Ascending aorta (tissue), 2 donors: ENCODE data around the gene BEND6. TPM values are rescaled to one million over a fixed set of nuclear protein-coding genes. Genes with fewer than 3 reads are reported as not detected.

Experiments used
- DNase-seq, 2 donors: peaks; one replicate each; pipeline ENCODE4 v3.0.0-alpha.2; 2019; ENCODE audit warnings: low spot score in 2 of 2
- H3K27ac ChIP-seq, 2 donors: fragments of 200-600 bp; sonication (generic); one replicate each; pipeline ENCODE4 v1.5.1; 2016 to 2017; ENCODE audit warnings: mild to moderate bottlenecking in 1 of 2
- H3K27me3 ChIP-seq: fragments of 200-600 bp; sonication (generic); one replicate; pipeline ENCODE4 v1.5.1; 2017
- H3K36me3 ChIP-seq, 2 donors: fragments of 200-600 bp; sonication (generic); one replicate each; pipeline ENCODE4 v1.5.1; 2016
- H3K4me1 ChIP-seq, 2 donors: fragments of 200-600 bp; sonication (generic); one replicate each; pipeline ENCODE4 v1.5.1; 2016 to 2017; ENCODE audit warnings: mild to moderate bottlenecking in 1 of 2
- H3K4me3 ChIP-seq, 2 donors: fragments of 200-600 bp; sonication (generic); one replicate each; pipeline ENCODE4 v1.5.1; 2016 to 2017; ENCODE audit warnings: mild to moderate bottlenecking in 1 of 2
- H3K9me3 ChIP-seq, 2 donors: fragments of 200-600 bp; sonication (generic); one replicate each; pipeline ENCODE4 v1.5.1; 2016
- CTCF ChIP-seq, 3 experiments: fragments of 200-600 bp in 2 of 3; fragments of 450-650 bp in 1 of 3; sonication (generic) in 2 of 3; IDR thresholded peaks; one replicate each; pipeline ENCODE4 v1.5.1; 2016 to 2019; ENCODE audit warnings: antibody characterized with exemption in 3 of 3, mild to moderate bottlenecking in 1 of 3, moderate library complexity in 1 of 3
- intact Hi-C: fragments of 100-400 bp; cut with DNase I; formaldehyde crosslinking; loops from one replicate; pipeline ENCODE4 v1.15.1; 2023
- total RNA-seq: library from RNA; depleted of rRNA; stranded (reverse); fragments of >200 nt; gene quantifications from one replicate; pipeline ENCODE4 v1.1.0, GENCODE V29; 2016

Gene BEND6
- total RNA-seq, 1 donor from 2014 or later: 1.3 TPM

- no peak for TF ChIP-seq CTCF (IDR thresholded peaks at IDR 0.05)
- no peak overlapping the region for H3K27ac ChIP-seq
Observed at GRCh38 chr6:56986611-56987010, 31.7 kb downstream of the BEND6 start.

GRCh38 chr6:56988145-56988544 lies 33.2 kb downstream of the BEND6 start:
- H3K9me3 ChIP-seq: no peaks in the 10 kb centered on the region
- intact Hi-C loops: no loop called here
- no peak for TF ChIP-seq CTCF (IDR thresholded peaks at IDR 0.05)
- no peak for DNase-seq
- no peak overlapping the region for H3K27ac ChIP-seq
- no peaks in the 10 kb centered on the region for H3K4me1 ChIP-seq
- H3K4me3 ChIP-seq: no peak overlapping the region
- H3K27me3 ChIP-seq: no peaks in the 10 kb centered on the region
- H3K36me3 ChIP-seq: no peaks in the 10 kb centered on the region

More at GRCh38 chr6:56986611-56987010, 31.7 kb downstream of the BEND6 start:
- no peaks in the 10 kb centered on the region for H3K27me3 ChIP-seq
- H3K9me3 ChIP-seq: no peaks in the 10 kb centered on the region
- intact Hi-C loops: no loop called here
- H3K4me3 ChIP-seq: no peak overlapping the region
- H3K4me1 ChIP-seq: no peaks in the 10 kb centered on the region
- no peak for DNase-seq
- no peaks in the 10 kb centered on the region for H3K36me3 ChIP-seq

- no peaks in the 10 kb centered on the region for H3K4me1 ChIP-seq
- TF ChIP-seq CTCF (IDR thresholded peaks at IDR 0.05): no peak
Observed at GRCh38 chr6:56992036-56992435, 37.1 kb downstream of the BEND6 start.

GRCh38 chr6:56992703-56993102 lies 37.8 kb downstream of the BEND6 start:
- DNase-seq: no peak
- no peak for TF ChIP-seq CTCF (IDR thresholded peaks at IDR 0.05)
- Histone ChIP-seq H3K36me3 (no peaks in the 10 kb centered on the region), H3K27me3 (no peaks in the 10 kb centered on the region), H3K4me1 (no peaks in the 10 kb centered on the region), H3K4me3 (no peak overlapping the region), H3K9me3 (no peaks in the 10 kb centered on the region), H3K27ac (no peak overlapping the region)
- intact Hi-C loops: no loop called here

More at GRCh38 chr6:56992036-56992435, 37.1 kb downstream of the BEND6 start:
- DNase-seq: no peak
- H3K27ac ChIP-seq: no peak overlapping the region
- no peaks in the 10 kb centered on the region for H3K36me3 ChIP-seq
- intact Hi-C loops: no loop called here
- H3K27me3 ChIP-seq: no peaks in the 10 kb centered on the region
- no peak overlapping the region for H3K4me3 ChIP-seq
- no peaks in the 10 kb centered on the region for H3K9me3 ChIP-seq

- H3K27me3 ChIP-seq: no peaks in the 10 kb centered on the region
- intact Hi-C loops: no loop called here
- no peak overlapping the region for H3K27ac ChIP-seq
- DNase-seq: no peak
- peaks cover 0 to 4% of the 10 kb centered on the region in 2 donors for H3K9me3 ChIP-seq
- no peaks in the 10 kb centered on the region for H3K36me3 ChIP-seq
- no peaks in the 10 kb centered on the region for H3K4me1 ChIP-seq
- no peak overlapping the region for H3K4me3 ChIP-seq
- no peak for TF ChIP-seq CTCF (IDR thresholded peaks at IDR 0.05)
Observed at GRCh38 chr6:56995347-56995902, 40.5 kb downstream of the BEND6 start.

- Histone ChIP-seq H3K27me3 (no peaks in the 10 kb centered on the region), H3K27ac (no peak overlapping the region), H3K4me1 (no peaks in the 10 kb centered on the region), H3K4me3 (no peak overlapping the region), H3K9me3 (peaks cover 0 to 4% of the 10 kb centered on the region in 2 donors), H3K36me3 (no peaks in the 10 kb centered on the region)
- no peak for TF ChIP-seq CTCF (IDR thresholded peaks at IDR 0.05)
- no peak for DNase-seq
- intact Hi-C loops: no loop called here
Observed at GRCh38 chr6:56996401-56996800, 41.5 kb downstream of the BEND6 start.
